OCI-LY1 (cell line): ENCODE results near the gene ARHGEF12.

Source experiments
- H2AFZ ChIP-seq: fragments of 200-600 bp; sonication (generic), shearing (Covaris generic); 2 replicates; pipeline ENCODE4 v1.6.0; 2014; ENCODE audit warnings: antibody characterized with exemption, mild to moderate bottlenecking, low read length
- H3F3A ChIP-seq: fragments of 200-600 bp; sonication (generic), shearing (Covaris generic); 2 replicates; pipeline ENCODE4 v1.6.0; 2014; ENCODE audit warnings: mild to moderate bottlenecking, antibody characterized with exemption, low read length, moderate library complexity; ENCODE audit not compliant: insufficient read depth
- H3K27ac ChIP-seq: fragments of 200-600 bp; sonication (generic); 2 replicates; pipeline ENCODE4 v1.5.1; 2014; ENCODE audit warnings: low read length, mixed run types, mild to moderate bottlenecking, low read depth; ENCODE audit not compliant: poor library complexity, severe bottlenecking
- H3K27me3 ChIP-seq: fragments of 200-600 bp; sonication (generic); 2 replicates; pipeline ENCODE4 v1.6.0; 2014; ENCODE audit warnings: antibody characterized with exemption, mild to moderate bottlenecking, low read length, moderate library complexity; ENCODE audit not compliant: insufficient read depth
- H3K36me3 ChIP-seq: fragments of 200-600 bp; sonication (generic); 2 replicates; pipeline ENCODE4 v1.6.1; 2014; ENCODE audit warnings: mild to moderate bottlenecking, antibody characterized with exemption, low read length, moderate library complexity, mixed read lengths; ENCODE audit not compliant: insufficient read depth
- H3K4me1 ChIP-seq: fragments of 200-600 bp; sonication (generic); 2 replicates; pipeline ENCODE4 v1.5.1; 2014; ENCODE audit warnings: mild to moderate bottlenecking, low read length, moderate library complexity; ENCODE audit not compliant: insufficient read depth, severe bottlenecking
- H3K4me2 ChIP-seq: fragments of 200-600 bp; sonication (generic), shearing (Covaris generic); 2 replicates; pipeline ENCODE4 v1.6.1; 2014; ENCODE audit warnings: low read length
- H3K4me3 ChIP-seq: fragments of 200-600 bp; sonication (generic); 2 replicates; pipeline ENCODE4 v1.5.1; 2014; ENCODE audit warnings: low read length, low read depth, mild to moderate bottlenecking, mixed read lengths; ENCODE audit not compliant: poor library complexity, severe bottlenecking
- H3K79me2 ChIP-seq: fragments of 200-600 bp; shearing (Covaris generic); 2 replicates; pipeline ENCODE4 v1.6.1; 2016; ENCODE audit warnings: mixed run types, low read length, mixed read lengths; ENCODE audit not compliant: insufficient read depth
- H3K9ac ChIP-seq: fragments of 200-600 bp; sonication (generic), shearing (Covaris generic); 2 replicates; pipeline ENCODE4 v1.6.1; 2014; ENCODE audit warnings: mild to moderate bottlenecking, low read length, mixed read lengths
- H3K9me2 ChIP-seq: fragments of 200-600 bp; sonication (generic), shearing (Covaris generic); 2 replicates; pipeline ENCODE4 v1.6.1; 2014; ENCODE audit warnings: low read depth, mild to moderate bottlenecking, low read length, mixed read lengths
- H3K9me3 ChIP-seq: fragments of 200-600 bp; shearing (Covaris generic); 2 replicates; pipeline ENCODE4 v1.6.1; 2014; ENCODE audit warnings: low read length, mixed read lengths
- H4K20me1 ChIP-seq: fragments of 200-600 bp; sonication (generic), shearing (Covaris generic); 2 replicates; pipeline ENCODE4 v1.6.0; 2016; ENCODE audit warnings: mild to moderate bottlenecking, low read length; ENCODE audit not compliant: insufficient read depth
- EZH2 ChIP-seq: fragments of 200-600 bp; sonication (generic), shearing (Covaris generic); IDR thresholded peaks from 2 replicates; pipeline ENCODE4 v1.8.0; 2017; ENCODE audit warnings: borderline replicate concordance, mixed run types, mild to moderate bottlenecking, antibody characterized with exemption, low read length, moderate library complexity, mixed read lengths
- TF ChIP-seq, protein P1 (sequence below): fragments of 200-600 bp; sonication (generic), shearing (Covaris generic); IDR thresholded peaks from 2 replicates; pipeline ENCODE4 v1.5.1; 2017; ENCODE audit warnings: mild to moderate bottlenecking, antibody characterized with exemption, low read length, moderate library complexity, mixed read lengths

The ARHGEF12 gene

DNA sequence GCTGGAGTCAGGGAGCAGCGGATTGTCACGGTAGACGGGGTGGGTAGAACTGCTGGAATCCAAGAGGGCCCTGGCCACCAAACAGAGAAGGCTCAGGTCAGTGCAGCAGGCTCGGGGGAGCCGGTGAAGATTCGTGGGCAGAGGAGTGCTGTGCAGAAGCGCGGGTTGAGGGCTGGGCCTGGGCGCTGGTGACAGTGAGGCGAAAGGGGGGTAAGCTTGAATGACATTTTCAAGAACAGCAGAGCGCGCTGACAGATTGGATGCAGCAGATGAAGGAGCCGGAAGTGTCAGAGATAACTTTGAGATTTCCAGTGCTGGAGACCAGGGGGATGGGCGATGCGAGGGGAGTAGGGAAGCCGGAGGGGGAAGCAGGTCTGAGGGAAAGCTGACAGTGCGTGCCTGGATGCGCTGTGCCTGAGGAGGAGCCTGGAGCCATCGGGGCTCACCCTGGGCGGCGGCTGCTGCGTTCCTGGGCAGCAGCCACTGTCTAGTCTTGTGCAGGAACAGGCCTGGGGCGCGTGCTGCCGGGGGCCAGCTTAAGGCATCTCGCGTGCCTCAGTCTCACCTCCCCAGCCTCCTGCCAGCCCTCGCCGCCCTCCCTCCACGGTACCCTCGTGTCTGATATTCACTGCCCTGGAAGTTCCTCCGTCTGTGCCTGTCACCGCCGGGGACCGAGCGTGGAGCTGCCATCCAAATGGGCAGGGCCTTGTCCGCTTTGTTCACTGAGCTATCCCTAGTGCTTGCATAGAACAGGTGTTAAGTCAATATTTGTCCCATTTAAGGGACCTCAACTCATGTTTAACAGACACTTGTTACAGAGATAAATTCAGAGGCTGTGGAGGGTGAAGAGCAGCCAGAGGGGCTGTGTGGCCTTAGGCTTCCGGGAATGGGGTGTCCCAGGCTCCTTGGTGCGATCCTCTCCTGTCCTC is 180.5 kb downstream of the ARHGEF12 start:
- no peak overlapping the region for H3K4me3 ChIP-seq
- no peak for TF ChIP-seq EZH2
- TF ChIP-seq, protein P1, sequence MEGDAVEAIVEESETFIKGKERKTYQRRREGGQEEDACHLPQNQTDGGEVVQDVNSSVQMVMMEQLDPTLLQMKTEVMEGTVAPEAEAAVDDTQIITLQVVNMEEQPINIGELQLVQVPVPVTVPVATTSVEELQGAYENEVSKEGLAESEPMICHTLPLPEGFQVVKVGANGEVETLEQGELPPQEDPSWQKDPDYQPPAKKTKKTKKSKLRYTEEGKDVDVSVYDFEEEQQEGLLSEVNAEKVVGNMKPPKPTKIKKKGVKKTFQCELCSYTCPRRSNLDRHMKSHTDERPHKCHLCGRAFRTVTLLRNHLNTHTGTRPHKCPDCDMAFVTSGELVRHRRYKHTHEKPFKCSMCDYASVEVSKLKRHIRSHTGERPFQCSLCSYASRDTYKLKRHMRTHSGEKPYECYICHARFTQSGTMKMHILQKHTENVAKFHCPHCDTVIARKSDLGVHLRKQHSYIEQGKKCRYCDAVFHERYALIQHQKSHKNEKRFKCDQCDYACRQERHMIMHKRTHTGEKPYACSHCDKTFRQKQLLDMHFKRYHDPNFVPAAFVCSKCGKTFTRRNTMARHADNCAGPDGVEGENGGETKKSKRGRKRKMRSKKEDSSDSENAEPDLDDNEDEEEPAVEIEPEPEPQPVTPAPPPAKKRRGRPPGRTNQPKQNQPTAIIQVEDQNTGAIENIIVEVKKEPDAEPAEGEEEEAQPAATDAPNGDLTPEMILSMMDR: no peak
- H3K27ac ChIP-seq: no peak overlapping the region
- H3K9me3 ChIP-seq: no peaks in the 10 kb centered on the region
- H2AFZ ChIP-seq: no peak overlapping the region
- H3F3A ChIP-seq: no peaks in the 10 kb centered on the region
- no peaks in the 10 kb centered on the region for H3K4me1 ChIP-seq
- H3K9ac ChIP-seq: no peak overlapping the region
- H3K4me2 ChIP-seq: no peak overlapping the region
- no peaks in the 10 kb centered on the region for H3K27me3 ChIP-seq
- H3K36me3 ChIP-seq: no peaks in the 10 kb centered on the region
- no peaks in the 10 kb centered on the region for H3K79me2 ChIP-seq
- no peaks in the 10 kb centered on the region for H4K20me1 ChIP-seq
- no peaks in the 10 kb centered on the region for H3K9me2 ChIP-seq

DNA sequence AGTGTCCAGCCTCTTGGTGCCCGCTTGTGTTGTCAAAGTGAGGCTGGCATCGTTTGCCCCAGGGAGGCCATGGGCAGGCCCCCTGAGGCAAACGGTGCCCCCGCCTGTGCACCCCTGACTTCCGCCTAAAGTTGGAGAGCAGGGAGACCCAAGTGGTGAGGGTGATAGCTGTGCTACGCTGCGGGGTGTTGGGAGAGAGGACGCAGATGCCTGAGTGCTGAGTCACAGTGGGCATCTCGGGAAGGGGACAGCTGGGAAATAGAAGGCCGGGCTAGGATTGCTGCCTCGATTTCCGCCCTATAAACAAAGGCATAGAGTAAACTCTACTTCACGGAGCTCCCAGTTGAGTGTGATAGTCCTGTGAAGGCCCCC is 181.2 kb downstream of the ARHGEF12 start:
- TF ChIP-seq, protein P1: no peak
- TF ChIP-seq EZH2: no peak
- H3K27me3 ChIP-seq: no peaks in the 10 kb centered on the region
- no peaks in the 10 kb centered on the region for H3F3A ChIP-seq
- H3K79me2 ChIP-seq: no peaks in the 10 kb centered on the region
- H3K9me2 ChIP-seq: no peaks in the 10 kb centered on the region
- no peaks in the 10 kb centered on the region for H3K4me1 ChIP-seq
- no peak overlapping the region for H3K27ac ChIP-seq
- no peak overlapping the region for H3K4me3 ChIP-seq
- no peaks in the 10 kb centered on the region for H4K20me1 ChIP-seq
- H3K9ac ChIP-seq: no peak overlapping the region
- H3K9me3 ChIP-seq: no peaks in the 10 kb centered on the region
- H3K4me2 ChIP-seq: no peak overlapping the region
- H3K36me3 ChIP-seq: no peaks in the 10 kb centered on the region
- H2AFZ ChIP-seq: no peak overlapping the region

DNA sequence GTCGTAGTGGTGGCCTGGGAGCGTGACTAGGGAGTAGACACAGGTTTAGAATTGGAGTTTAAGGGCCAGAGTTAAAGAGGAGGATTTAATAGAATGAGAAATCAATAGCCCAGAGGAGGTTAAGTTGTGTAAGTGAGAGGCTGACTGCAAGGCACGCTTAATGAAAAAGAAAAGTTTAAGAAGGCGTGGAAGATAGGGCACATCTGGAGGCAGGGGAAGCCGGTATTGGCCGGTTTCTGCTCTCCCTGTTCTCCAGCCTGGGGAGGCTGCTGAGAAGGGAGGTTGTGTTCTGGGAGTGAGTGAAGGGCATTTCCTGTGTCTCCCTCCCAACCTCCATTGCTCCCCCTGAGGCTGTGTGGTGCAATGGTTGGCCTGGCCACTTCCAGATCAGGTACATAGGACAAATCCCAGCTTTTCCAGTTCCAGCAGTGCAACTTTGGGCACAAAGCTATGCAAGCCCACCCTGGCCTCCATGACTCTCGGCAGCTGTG is 181.6 kb downstream of the ARHGEF12 start:
- H3K79me2 ChIP-seq: no peaks in the 10 kb centered on the region
- no peak overlapping the region for H3K27ac ChIP-seq
- no peaks in the 10 kb centered on the region for H4K20me1 ChIP-seq
- H3K9me3 ChIP-seq: no peaks in the 10 kb centered on the region
- no peak overlapping the region for H2AFZ ChIP-seq
- TF ChIP-seq EZH2: no peak
- TF ChIP-seq, protein P1: no peak
- no peak overlapping the region for H3K9ac ChIP-seq
- H3K36me3 ChIP-seq: no peaks in the 10 kb centered on the region
- no peaks in the 10 kb centered on the region for H3K4me1 ChIP-seq
- H3K4me2 ChIP-seq: no peak overlapping the region
- no peak overlapping the region for H3K4me3 ChIP-seq
- no peaks in the 10 kb centered on the region for H3K9me2 ChIP-seq
- no peaks in the 10 kb centered on the region for H3K27me3 ChIP-seq
- H3F3A ChIP-seq: no peaks in the 10 kb centered on the region
